A549 treated with Hydrocortisone at 1 μM for 4 hours (cell line): ENCODE data around the gene RAB3GAP1. TPM values are rescaled to one million over a fixed set of nuclear protein-coding genes. Genes with fewer than 3 reads are reported as not detected.

Experiments
- total RNA-seq: library from RNA; stranded (reverse); fragments of 200-300 nt; extraction: Qiagen RNA extraction; gene quantifications from 5 replicates; pipeline ENCODE4 v1.2.3, GENCODE V29; 2022

RAB3GAP1 gene
- 23.1 to 33.0 TPM (median 26.8 TPM) in 5 replicates for total RNA-seq

GRCh38 chr2:135052042-135052876 is at the start of gene RAB3GAP1:
Gene RAB3GAP1, plus strand, starts transcription at chr2:135052292. Its CDS starts 16 bp downstream, at chr2:135052308.

GRCh38 chr2:135047300-135047699 is 4.8 kb upstream of the RAB3GAP1 start, which contains the start of gene MAP3K19:
Gene MAP3K19, minus strand, starts transcription at chr2:135047447. Its CDS starts 22,800 bp downstream, at chr2:135024647.

Other genes with a start within 250 kb of the RAB3GAP1 start
- gene ACMSD, start 213.7 kb upstream of the RAB3GAP1 start, total RNA-seq = not detected in 5 replicates
- gene CCNT2, start 133.5 kb upstream of the RAB3GAP1 start, total RNA-seq = 7.9 to 10.7 TPM (median 10.1 TPM) in 5 replicates
- not detected in 5 replicates for gene MAP3K19, start 4.8 kb upstream of the RAB3GAP1 start, total RNA-seq